ENCODE results near the gene KCNMA1.

The KCNMA1 gene

GRCh38 chr10:76945166-76945565, 692.4 kb downstream of the KCNMA1 start:
- no peak for DNase-seq

- DNase-seq: no peak
Observed at GRCh38 chr10:76944640-76945039, 693.0 kb downstream of the KCNMA1 start.

GRCh38 chr10:76942628-76943416, 694.8 kb downstream of the KCNMA1 start:
- DNase-seq: no peak

GRCh38 chr10:76939933-76940468, 697.6 kb downstream of the KCNMA1 start:
- DNase-seq: no peak

- DNase-seq: no peak
Observed at GRCh38 chr10:76937181-76937600, 700.4 kb downstream of the KCNMA1 start.

- no peak for DNase-seq
Observed at GRCh38 chr10:76935941-76936613, 701.5 kb downstream of the KCNMA1 start.

GRCh38 chr10:76928565-76928964, 709.0 kb downstream of the KCNMA1 start:
- no peak for DNase-seq

- DNase-seq: no peak
Observed at GRCh38 chr10:76925636-76926405, 711.8 kb downstream of the KCNMA1 start.

GRCh38 chr10:76922666-76923065, 714.9 kb downstream of the KCNMA1 start:
- DNase-seq: no peak

- no peak for DNase-seq
Observed at GRCh38 chr10:76921383-76922010, 716.1 kb downstream of the KCNMA1 start.

- DNase-seq: no peak
Observed at GRCh38 chr10:76920581-76920980, 717.0 kb downstream of the KCNMA1 start.

GRCh38 chr10:76918106-76918505, 719.5 kb downstream of the KCNMA1 start:
- DNase-seq: no peak

GRCh38 chr10:76917071-76917470, 720.5 kb downstream of the KCNMA1 start:
- DNase-seq: no peak

- no peak for DNase-seq
Observed at GRCh38 chr10:76916536-76916935, 721.1 kb downstream of the KCNMA1 start.

GRCh38 chr10:76915316-76915715, 722.3 kb downstream of the KCNMA1 start:
- no peak for DNase-seq

GRCh38 chr10:76911184-76911583, 726.4 kb downstream of the KCNMA1 start:
- no peak for DNase-seq

- no peak for DNase-seq
Observed at GRCh38 chr10:76910184-76910962, 727.2 kb downstream of the KCNMA1 start.

- DNase-seq: no peak
Observed at GRCh38 chr10:76906256-76906655, 731.4 kb downstream of the KCNMA1 start.

- no peak for DNase-seq
Observed at GRCh38 chr10:76905251-76905650, 732.4 kb downstream of the KCNMA1 start.

GRCh38 chr10:76903387-76903945, 734.1 kb downstream of the KCNMA1 start:
- no peak for DNase-seq

GRCh38 chr10:76902949-76903348, 734.7 kb downstream of the KCNMA1 start:
- DNase-seq: no peak

- no peak for DNase-seq
Observed at GRCh38 chr10:76901701-76902100, 735.9 kb downstream of the KCNMA1 start.

Data from activated gamma-delta T cell treated with Interleukin-2 at 50 U/mL for 16 hours (primary cell).